Endothelial cell of umbilical vein (primary cell): Measurements from ENCODE around the gene C14orf119.

Source experiments
- CTCF ChIP-seq, 2 donors: IDR thresholded peaks; 1 replicate in 1 of 2; 2 replicates in 1 of 2; pipeline ENCODE4 v1.5.1; 2011; ENCODE audit warnings: low read length in 2 of 2, mild to moderate bottlenecking in 2 of 2, moderate library complexity in 2 of 2, control low read depth in 1 of 2, inconsistent platforms in 1 of 2, low read depth in 1 of 2; ENCODE audit not compliant: insufficient read depth in 1 of 2; ENCODE audit errors: extremely low read depth in 1 of 2
- EZH2 ChIP-seq: IDR thresholded peaks from 2 replicates; pipeline ENCODE4 v1.6.1; 2012; ENCODE audit warnings: borderline replicate concordance, low read depth, mild to moderate bottlenecking, moderate library complexity, low read length, inconsistent platforms; ENCODE audit not compliant: severe bottlenecking
- FOS ChIP-seq: IDR thresholded peaks from 2 replicates; pipeline ENCODE4 v1.6.1; 2011; ENCODE audit warnings: mild to moderate bottlenecking, low read length, moderate library complexity, borderline replicate concordance; ENCODE audit not compliant: insufficient read depth
- GATA2 ChIP-seq: IDR thresholded peaks from 2 replicates; pipeline ENCODE4 v1.7.0; 2011; ENCODE audit warnings: low read depth, mild to moderate bottlenecking, moderate library complexity, mixed read lengths, low read length; ENCODE audit not compliant: insufficient read length, insufficient read depth
- JUN ChIP-seq: IDR thresholded peaks from 2 replicates; pipeline ENCODE4 v1.6.1; 2011; ENCODE audit warnings: borderline replicate concordance, low read depth; ENCODE audit not compliant: insufficient read length, insufficient read depth
- MAX ChIP-seq: IDR thresholded peaks from 2 replicates; pipeline ENCODE4 v1.6.1; 2011; ENCODE audit not compliant: insufficient read depth, insufficient read length
- MYC ChIP-seq: IDR thresholded peaks from one replicate; pipeline ENCODE4 v1.6.1; 2011; ENCODE audit warnings: mild to moderate bottlenecking, low read depth, low read length
- POLR2A ChIP-seq: IDR thresholded peaks from 2 replicates; pipeline ENCODE4 v1.6.1; 2012; ENCODE audit warnings: low read depth, mild to moderate bottlenecking, control low read depth, low read length
- POLR2AphosphoS5 ChIP-seq: IDR thresholded peaks from 2 replicates; pipeline ENCODE4 v1.6.1; 2012; ENCODE audit warnings: low read depth, mild to moderate bottlenecking, control low read depth, low read length, moderate library complexity; ENCODE audit not compliant: insufficient read depth

- TF ChIP-seq CTCF (IDR thresholded peaks at IDR 0.05; ENCODE audit: extremely low read depth in 1 of 2, insufficient read depth in 1 of 2, low read depth in 1 of 2, low read length in 2 of 2), result no peak
- no peak for TF ChIP-seq POLR2A
- no peak for TF ChIP-seq POLR2AphosphoS5
- TF ChIP-seq EZH2, result no peak
- no peak for TF ChIP-seq MYC
- TF ChIP-seq MAX, result no peak
- TF ChIP-seq GATA2, result no peak
- TF ChIP-seq JUN, result no peak
- no peak for TF ChIP-seq FOS
Observed at GRCh38 chr14:23106747-23107045, 11.4 kb downstream of the C14orf119 start.
